Renal cortical epithelial cell (primary cell): ENCODE measurements around the gene HSD11B1. TPM values are rescaled to one million over a fixed set of nuclear protein-coding genes. Genes with fewer than 3 reads are reported as not detected.

Experiments used
- total RNA-seq: library from RNA; depleted of rRNA; stranded (reverse); fragments of >200 nt; gene quantifications from 2 replicates; pipeline ENCODE4 v1.2.3, GENCODE V29; 2014

HSD11B1 gene
- total RNA-seq, 1 donor from 2014 or later = not detected

Other genes with a start within 250 kb of the HSD11B1 start
- gene CAMK1G, start 121.1 kb upstream of the HSD11B1 start, total RNA-seq = 0.55 TPM in 1 of 2 replicates, not detected in the other
- gene LAMB3, start 52.4 kb upstream of the HSD11B1 start, total RNA-seq = 108 and 433 TPM in 2 replicates
- 67.4 and 108 TPM in 2 replicates for gene G0S2, start 29.4 kb upstream of the HSD11B1 start, total RNA-seq
- gene TRAF3IP3, start 51.2 kb downstream of the HSD11B1 start, total RNA-seq = not detected in 2 replicates
- 2.9 and 16.5 TPM in 2 replicates for gene C1orf74, start 79.7 kb downstream of the HSD11B1 start, total RNA-seq
- gene IRF6, start 101.3 kb downstream of the HSD11B1 start, total RNA-seq = 30.3 and 114 TPM in 2 replicates
- 6.8 and 13.6 TPM in 2 replicates for gene UTP25, start 123.1 kb downstream of the HSD11B1 start, total RNA-seq
- 10.8 and 14.2 TPM in 2 replicates for gene SYT14, start 233.4 kb downstream of the HSD11B1 start, total RNA-seq